Endothelial cell of umbilical vein (primary cell): ENCODE results near the gene RAB7A.

Experiments
- EZH2 ChIP-seq: IDR thresholded peaks from 2 replicates; pipeline ENCODE4 v1.6.1; 2012; ENCODE audit warnings: borderline replicate concordance, low read depth, mild to moderate bottlenecking, moderate library complexity, low read length, inconsistent platforms; ENCODE audit not compliant: severe bottlenecking
- GATA2 ChIP-seq: IDR thresholded peaks from 2 replicates; pipeline ENCODE4 v1.7.0; 2011; ENCODE audit warnings: low read depth, mild to moderate bottlenecking, moderate library complexity, mixed read lengths, low read length; ENCODE audit not compliant: insufficient read length, insufficient read depth
- JUN ChIP-seq: IDR thresholded peaks from 2 replicates; pipeline ENCODE4 v1.6.1; 2011; ENCODE audit warnings: borderline replicate concordance, low read depth; ENCODE audit not compliant: insufficient read length, insufficient read depth
- MYC ChIP-seq: IDR thresholded peaks from one replicate; pipeline ENCODE4 v1.6.1; 2011; ENCODE audit warnings: mild to moderate bottlenecking, low read depth, low read length
- POLR2A ChIP-seq: IDR thresholded peaks from 2 replicates; pipeline ENCODE4 v1.6.1; 2012; ENCODE audit warnings: low read depth, mild to moderate bottlenecking, control low read depth, low read length
- POLR2AphosphoS5 ChIP-seq: IDR thresholded peaks from 2 replicates; pipeline ENCODE4 v1.6.1; 2012; ENCODE audit warnings: low read depth, mild to moderate bottlenecking, control low read depth, low read length, moderate library complexity; ENCODE audit not compliant: insufficient read depth
- TF ChIP-seq, protein P1 (sequence below), 2 donors: IDR thresholded peaks; 1 replicate in 1 of 2; 2 replicates in 1 of 2; pipeline ENCODE4 v1.5.1; 2011; ENCODE audit warnings: low read length in 2 of 2, mild to moderate bottlenecking in 2 of 2, moderate library complexity in 2 of 2, control low read depth in 1 of 2, inconsistent platforms in 1 of 2, low read depth in 1 of 2; ENCODE audit not compliant: insufficient read depth in 1 of 2; ENCODE audit errors: extremely low read depth in 1 of 2
- TF ChIP-seq, protein P2 (sequence below): IDR thresholded peaks from 2 replicates; pipeline ENCODE4 v1.6.1; 2011; ENCODE audit not compliant: insufficient read depth, insufficient read length

DNA sequence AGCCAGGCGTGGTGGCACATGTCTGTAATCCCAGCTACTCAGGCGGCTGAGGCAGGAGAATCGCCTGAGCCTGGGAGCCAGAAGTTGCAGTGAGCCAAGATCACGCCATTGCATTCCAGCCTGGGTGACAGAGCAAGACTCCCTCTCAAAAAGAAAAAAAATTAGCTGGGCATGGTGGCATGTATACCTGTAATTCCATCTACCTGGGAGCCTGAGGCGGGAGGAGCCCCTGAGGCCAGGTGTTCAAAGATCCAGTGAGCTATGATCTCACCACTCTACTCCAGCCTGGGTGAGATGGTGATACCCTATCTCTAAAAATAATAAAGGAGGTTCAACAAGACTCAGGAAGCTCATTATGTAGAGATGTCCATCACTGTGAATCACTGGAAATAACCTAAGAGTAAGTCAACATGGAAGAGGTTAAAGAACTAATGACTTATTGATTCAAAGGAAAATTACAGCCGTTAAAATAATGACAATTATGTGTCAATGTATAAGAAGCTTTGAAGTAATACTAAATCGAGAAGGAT lies 19.8 kb upstream of the RAB7A start:
- no peak for TF ChIP-seq EZH2
- TF ChIP-seq, protein P1, sequence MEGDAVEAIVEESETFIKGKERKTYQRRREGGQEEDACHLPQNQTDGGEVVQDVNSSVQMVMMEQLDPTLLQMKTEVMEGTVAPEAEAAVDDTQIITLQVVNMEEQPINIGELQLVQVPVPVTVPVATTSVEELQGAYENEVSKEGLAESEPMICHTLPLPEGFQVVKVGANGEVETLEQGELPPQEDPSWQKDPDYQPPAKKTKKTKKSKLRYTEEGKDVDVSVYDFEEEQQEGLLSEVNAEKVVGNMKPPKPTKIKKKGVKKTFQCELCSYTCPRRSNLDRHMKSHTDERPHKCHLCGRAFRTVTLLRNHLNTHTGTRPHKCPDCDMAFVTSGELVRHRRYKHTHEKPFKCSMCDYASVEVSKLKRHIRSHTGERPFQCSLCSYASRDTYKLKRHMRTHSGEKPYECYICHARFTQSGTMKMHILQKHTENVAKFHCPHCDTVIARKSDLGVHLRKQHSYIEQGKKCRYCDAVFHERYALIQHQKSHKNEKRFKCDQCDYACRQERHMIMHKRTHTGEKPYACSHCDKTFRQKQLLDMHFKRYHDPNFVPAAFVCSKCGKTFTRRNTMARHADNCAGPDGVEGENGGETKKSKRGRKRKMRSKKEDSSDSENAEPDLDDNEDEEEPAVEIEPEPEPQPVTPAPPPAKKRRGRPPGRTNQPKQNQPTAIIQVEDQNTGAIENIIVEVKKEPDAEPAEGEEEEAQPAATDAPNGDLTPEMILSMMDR (IDR thresholded peaks at IDR 0.05; ENCODE audit: extremely low read depth in 1 of 2, insufficient read depth in 1 of 2, low read depth in 1 of 2, low read length in 2 of 2): no peak
- TF ChIP-seq, protein P2, sequence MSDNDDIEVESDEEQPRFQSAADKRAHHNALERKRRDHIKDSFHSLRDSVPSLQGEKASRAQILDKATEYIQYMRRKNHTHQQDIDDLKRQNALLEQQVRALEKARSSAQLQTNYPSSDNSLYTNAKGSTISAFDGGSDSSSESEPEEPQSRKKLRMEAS: no peak
- TF ChIP-seq GATA2: no peak
- TF ChIP-seq POLR2A: no peak
- no peak for TF ChIP-seq JUN
- no peak for TF ChIP-seq POLR2AphosphoS5
- no peak for TF ChIP-seq MYC
